Endometrium (tissue), 2 donors: ENCODE measurements around the gene FXYD6.
A peak's percentile ranks its signal among the peaks of the same experiment; 100 is the strongest.

Experiments
- FAIRE-seq: peaks from 2 replicates; lab custom pipeline; 2012; peaks lifted over from hg19 to GRCh38; lab: Jason Lieb, UNC
- donor health status: control.
- donor health status: control.

The FXYD6 gene

GRCh38 chr11:117910525-117910924 lies 34.1 kb upstream of the FXYD6 start:
- no peak for FAIRE-seq

GRCh38 chr11:117909611-117910382 lies 33.3 kb upstream of the FXYD6 start:
- no peak for FAIRE-seq

- no peak for FAIRE-seq
Measured at GRCh38 chr11:117908959-117909610, 32.6 kb upstream of the FXYD6 start.

DNA sequence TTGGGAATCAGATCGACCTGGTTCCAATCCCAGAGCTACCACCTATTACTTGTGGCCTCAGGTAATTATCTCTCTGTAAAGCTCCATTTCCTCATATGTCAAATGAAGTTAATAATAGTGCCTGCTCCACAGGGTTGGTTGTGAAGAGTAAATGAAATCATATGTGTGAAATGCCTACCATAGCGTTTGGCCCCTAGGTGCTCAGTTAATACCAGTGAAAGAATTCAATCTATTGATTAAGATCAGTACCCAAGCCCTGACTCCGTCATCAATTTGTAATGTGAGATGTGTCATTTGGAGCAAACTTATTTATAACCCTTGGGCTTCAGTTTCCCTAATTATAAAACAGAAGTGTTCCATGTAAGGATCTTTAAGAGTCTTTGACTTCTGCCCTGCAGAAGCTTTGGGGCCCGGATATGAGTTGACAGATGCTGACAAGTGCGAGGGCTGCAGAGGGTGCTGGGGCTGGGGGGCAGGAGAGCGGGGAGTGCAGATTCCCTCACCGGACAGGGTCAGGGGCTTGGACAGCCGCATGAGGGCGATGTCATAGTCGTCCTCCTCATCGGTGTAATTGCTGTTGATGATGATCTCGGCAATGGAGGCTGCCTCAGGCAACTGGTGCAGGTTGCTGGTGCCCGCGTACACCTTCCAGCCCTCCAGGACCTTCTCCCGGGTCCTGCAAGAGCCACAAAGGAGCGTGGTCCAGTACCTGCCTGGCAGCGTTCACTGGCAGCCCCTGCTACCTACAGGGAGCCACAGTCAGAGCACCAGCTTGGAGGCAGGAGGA lies 31.8 kb upstream of the FXYD6 start:
- FAIRE-seq, result no peak

GRCh38 chr11:117907276-117908108 lies 31.0 kb upstream of the FXYD6 start:
- no peak for FAIRE-seq

DNA sequence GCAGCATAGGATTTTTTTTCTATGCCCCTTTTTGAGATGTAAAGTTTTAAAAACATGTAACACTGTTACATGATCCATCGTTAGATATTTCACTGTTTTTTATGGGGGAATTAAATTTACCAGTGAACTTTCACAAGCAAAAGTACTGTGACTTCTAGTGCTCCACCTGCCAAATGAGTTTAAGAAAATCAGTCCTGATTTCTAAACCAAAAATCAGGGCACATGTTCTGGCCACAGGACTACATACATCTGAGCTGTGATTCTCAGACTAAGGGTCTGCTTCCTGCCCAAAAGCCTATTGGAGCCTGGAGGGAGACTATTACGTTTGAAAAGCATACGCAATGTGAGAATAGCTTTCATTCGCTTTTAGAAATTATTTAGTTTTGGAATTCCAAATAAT lies 30.3 kb upstream of the FXYD6 start:
- no peak for FAIRE-seq

DNA sequence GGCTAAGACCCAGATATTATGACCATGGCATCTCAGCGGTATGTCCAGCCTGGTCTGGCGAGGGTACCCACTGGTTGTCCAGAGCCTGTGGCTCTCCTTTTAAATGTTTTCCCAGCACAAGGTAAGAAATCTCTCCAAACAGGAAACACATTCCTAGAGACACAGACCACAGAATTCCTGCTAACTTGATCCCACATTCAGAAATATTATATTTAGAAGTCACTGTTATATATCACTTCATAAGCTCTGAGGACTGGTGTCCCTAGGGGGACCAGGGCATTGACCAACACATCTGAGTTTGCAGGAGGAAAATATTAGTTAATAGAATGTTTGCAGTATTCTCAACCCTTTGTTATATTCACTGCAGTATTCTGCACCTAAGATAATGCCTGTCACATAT lies 29.7 kb upstream of the FXYD6 start:
- FAIRE-seq, result no peak

DNA sequence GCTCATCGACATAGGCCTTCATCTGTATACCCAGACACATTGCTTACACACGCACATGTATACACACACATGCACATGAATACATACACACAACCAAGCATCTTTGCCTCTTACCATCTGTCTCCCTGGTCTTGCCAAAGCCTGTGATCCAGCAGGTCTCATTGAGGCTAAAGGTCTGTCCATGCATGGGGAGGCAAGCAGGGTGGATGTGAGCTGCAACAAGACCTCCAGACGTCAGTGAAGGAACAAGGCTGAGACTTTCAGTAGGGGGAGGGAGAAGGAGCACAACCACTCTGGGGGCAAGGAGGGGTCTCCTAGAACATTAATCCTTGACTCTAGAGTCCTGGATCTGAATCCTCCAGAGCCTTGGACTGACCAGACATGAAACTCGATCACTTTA lies 29.1 kb upstream of the FXYD6 start:
- FAIRE-seq, result no peak

GRCh38 chr11:117903505-117904382 lies 27.3 kb upstream of the FXYD6 start:
- FAIRE-seq, result no peak

DNA sequence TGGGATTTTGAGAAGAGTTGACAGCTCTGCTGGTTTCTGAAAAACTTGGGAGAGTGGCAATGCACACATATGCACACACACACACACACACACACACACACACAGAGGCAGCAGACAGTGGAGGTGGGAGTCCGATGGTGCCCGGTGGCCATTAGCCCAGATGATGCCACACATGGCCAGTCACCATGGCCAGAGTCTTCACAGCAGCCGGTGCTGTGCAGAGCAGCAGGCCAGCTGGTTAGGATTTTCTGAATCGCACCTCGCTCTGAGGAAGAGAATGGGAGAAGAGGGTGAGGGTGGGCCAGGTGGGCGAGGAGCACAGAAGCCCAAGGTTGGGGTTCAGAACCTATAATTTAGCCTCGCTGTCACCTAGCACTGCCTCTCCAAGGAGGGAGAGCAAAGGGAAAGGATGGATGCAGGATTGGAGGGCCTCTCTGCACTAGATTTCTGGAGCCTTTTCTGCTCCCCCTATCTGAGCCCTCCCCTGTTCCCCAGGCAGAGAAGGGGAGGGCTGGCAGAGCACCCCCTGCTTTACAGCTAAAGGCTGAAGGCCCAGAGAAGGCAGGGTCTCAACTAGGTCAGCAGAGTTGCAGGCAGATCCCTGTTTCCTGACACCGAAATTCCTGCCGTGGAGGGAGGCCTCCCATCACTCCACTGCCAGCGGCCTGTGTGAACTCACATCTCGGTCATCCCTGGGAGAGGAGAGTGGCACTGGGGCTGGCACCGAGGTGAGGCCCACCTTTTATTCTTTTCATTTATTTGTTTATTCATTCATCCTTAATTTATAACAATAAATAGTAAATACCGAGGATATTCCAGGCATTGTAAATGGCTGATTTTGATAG lies 25.8 kb upstream of the FXYD6 start:
- no peak for FAIRE-seq

- FAIRE-seq, result no peak
Measured at GRCh38 chr11:117901601-117902000, 25.1 kb upstream of the FXYD6 start.

DNA sequence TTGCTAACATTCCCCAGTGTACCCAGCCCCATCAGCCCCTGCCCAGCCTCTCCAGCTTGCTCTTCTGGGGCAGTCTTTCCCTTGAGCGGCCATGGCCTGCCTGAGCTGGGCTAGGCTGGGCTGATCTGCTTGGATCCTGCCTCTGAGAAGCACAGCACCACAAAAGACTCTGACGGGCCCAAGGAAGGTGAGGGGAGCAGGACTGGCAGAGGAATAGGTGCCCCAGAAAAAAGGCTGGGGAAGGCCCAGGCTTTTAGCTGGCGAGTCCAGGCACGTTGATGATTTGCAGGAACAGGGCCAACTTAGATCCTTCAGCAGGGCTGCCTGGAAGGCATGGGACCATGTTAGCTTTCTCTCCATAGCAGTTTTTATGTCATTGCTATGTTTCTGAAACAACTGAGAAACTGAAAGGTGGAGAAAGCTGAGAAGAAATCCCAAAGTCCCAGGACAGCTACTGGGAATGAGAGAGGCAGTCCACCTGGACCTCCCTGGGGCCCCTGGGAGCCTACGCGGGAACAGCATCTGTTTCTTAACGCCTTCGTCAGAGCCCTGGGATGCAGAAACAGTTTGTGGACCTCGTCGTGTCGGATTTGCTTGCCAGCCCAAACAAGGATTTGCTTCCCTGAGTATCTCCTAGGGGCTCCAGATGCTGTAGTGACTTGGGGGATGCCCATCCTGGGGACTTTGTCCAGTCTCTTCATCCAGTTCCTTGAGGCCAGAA lies 24.4 kb upstream of the FXYD6 start:
- FAIRE-seq, result no peak

GRCh38 chr11:117900121-117900648 lies 23.7 kb upstream of the FXYD6 start:
- no peak for FAIRE-seq

DNA sequence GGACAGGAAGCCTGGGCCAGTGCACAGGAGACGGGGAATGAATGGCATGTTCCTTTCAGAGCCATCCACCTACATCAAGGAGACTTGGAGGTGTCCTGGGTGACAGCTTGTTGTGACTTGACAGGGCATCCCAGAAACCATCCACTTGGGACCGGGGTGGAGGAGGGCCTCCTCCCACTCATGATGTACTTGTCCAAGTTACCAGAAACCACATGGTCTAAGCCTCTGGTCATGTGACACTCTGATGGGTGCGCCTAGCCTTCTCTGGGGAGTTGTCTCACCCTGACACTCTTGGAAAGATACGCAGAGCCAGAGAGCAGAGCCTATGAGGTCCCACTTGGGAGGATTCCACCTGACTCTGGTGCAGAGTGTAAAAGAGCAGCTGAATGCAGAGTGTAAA lies 21.6 kb upstream of the FXYD6 start:
- no peak for FAIRE-seq

GRCh38 chr11:117892651-117893050 lies 16.2 kb upstream of the FXYD6 start:
- no peak for FAIRE-seq

DNA sequence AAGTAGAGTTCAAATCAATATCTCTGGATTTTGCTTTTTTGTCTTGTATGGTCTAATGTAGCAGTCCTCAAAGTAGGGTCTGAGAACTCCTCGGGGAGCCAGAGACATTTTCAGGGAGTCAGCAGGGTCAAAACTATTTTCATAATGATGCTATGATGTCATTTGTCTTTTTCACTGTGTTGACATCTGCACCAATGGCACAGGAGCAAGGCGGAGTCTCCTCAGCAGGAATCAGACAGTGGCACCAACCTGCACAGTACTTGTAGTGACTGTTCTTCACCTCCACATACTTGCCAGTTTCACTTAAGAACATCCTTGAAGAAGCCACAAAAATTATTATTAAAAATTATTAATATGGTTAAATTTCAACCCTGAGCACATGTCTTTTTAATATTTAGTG lies 14.9 kb upstream of the FXYD6 start:
- no peak for FAIRE-seq

GRCh38 chr11:117888139-117888566 lies 11.7 kb upstream of the FXYD6 start:
- no peak for FAIRE-seq

- no peak for FAIRE-seq
Measured at GRCh38 chr11:117887431-117888138, 11.1 kb upstream of the FXYD6 start.

- peak; percentile 53 for FAIRE-seq
Measured at GRCh38 chr11:117885777-117886176, 9.3 kb upstream of the FXYD6 start.
